T-helper 1 cell treated with Interleukin-12 subunit alpha and Interleukin-12 subunit beta and Interleukin-4 antibody, amounts not matched to agents 30 μg/mL and 1 μg/mL, for 36 hours (primary cell): ENCODE data around the gene AP2B1.
"Not testable (repeated sequence)": the region's sequence is repeated elsewhere in the genome, so short reads cannot be mapped to it uniquely, and the experiment has no call there.

ENCODE experiments used
- H3K27ac Mint-ChIP-seq: one replicate; pipeline ENCODE4 v1.8.0; 2021; ENCODE audit warnings: mild to moderate bottlenecking, mixed read lengths
- H3K27me3 Mint-ChIP-seq: one replicate; pipeline ENCODE4 v1.8.0; 2021; ENCODE audit warnings: low read depth, mixed read lengths
- H3K36me3 Mint-ChIP-seq: one replicate; pipeline ENCODE4 v1.8.0; 2021; ENCODE audit warnings: low read depth, mixed read lengths
- H3K4me1 Mint-ChIP-seq: one replicate; pipeline ENCODE4 v1.8.0; 2021; ENCODE audit warnings: low read depth, mixed read lengths
- H3K4me3 Mint-ChIP-seq: one replicate; pipeline ENCODE4 v1.8.0; 2021; ENCODE audit warnings: mild to moderate bottlenecking, moderate library complexity, mixed read lengths
- H3K9me3 Mint-ChIP-seq: one replicate; pipeline ENCODE4 v1.8.0; 2021; ENCODE audit warnings: mixed read lengths

Gene AP2B1

DNA sequence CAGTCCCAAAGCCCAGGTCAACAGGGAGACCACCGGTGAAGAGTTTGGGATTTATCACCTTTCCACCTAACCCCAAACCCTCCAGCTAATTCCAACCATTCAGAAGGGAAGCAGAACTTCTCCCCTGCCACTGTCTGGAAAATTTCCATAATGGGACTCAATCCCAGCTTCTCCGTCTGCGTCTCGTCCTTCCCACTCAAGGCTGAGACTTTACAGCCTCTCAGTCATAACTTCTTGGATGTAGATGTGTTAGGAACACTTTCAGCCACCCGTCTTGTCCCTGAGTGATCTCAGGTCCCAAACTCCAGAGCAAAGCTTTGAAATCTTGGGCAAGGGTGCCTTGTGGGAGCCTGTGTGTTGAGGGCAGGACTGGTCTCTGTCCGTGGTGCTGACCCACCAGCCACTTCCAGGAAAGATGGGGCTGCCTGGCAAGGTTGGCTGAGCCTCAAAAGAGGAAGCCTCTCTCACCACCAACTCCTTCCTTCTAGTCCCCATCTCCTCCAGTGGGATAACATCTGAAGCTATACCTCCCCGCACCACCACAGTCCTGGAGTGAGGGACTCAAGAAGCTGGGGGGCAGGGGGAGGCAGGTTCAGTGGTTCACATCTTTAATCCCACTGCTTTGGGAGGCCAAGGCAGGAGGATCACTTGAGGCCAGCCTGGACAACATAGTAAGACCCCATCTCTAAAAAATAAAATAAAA, 156.7 kb downstream of the AP2B1 start:
- Mint-ChIP-seq H3K27me3 (peaks cover 42% of the 10 kb centered on the region), H3K4me1 (peaks cover 5% of the 10 kb centered on the region), H3K4me3 (no peak overlapping the region), H3K27ac (no peak overlapping the region), H3K36me3 (no peaks in the 10 kb centered on the region), H3K9me3 (no peaks in the 10 kb centered on the region)

DNA sequence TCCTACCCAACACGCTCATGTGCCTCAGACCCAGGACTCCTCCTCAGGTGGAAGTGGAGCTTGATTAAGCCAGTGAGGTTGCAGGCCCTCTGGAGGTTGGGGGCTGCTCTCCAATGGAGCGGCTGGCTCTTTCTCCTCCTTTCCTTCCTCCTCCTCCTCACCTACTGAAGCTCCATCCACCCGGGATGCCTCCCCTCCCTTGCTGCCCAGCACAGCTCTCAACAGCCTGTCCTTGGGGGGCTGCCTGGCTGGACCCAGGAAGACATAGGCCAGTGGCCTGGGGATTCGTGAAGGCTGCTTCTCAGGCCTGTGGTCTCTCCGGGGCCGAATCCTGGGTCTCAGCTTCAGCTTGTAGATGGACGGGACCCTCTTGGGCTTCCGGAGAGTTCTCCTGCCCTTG, 157.7 kb downstream of the AP2B1 start:
- Mint-ChIP-seq H3K4me1 (peaks cover 7% of the 10 kb centered on the region), H3K27me3 (peaks cover 44% of the 10 kb centered on the region), H3K36me3 (no peaks in the 10 kb centered on the region), H3K4me3 (no peak overlapping the region), H3K27ac (no peak overlapping the region), H3K9me3 (no peaks in the 10 kb centered on the region)

DNA sequence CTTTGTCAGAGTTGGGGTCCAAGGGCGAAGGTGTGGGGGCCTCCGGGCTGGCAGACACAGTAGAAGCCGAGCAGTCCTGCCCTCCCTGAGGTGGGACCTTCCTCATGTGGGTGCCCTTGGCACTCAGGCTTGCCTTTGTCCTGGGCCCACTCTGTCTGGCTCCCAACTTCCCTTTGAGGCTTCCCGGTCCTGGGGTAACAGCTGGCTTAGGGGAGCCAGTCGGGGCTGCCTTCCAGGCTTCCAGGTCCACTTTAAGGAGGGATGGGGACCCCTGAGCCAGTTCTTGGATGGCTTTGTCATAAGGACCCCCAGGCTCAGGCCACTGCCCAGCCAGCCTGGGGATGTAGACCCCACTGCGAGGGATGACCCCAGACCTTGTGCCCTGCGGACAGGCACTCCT, 158.1 kb downstream of the AP2B1 start:
- Mint-ChIP-seq H3K9me3 (no peaks in the 10 kb centered on the region), H3K27me3 (peaks cover 43% of the 10 kb centered on the region)

DNA sequence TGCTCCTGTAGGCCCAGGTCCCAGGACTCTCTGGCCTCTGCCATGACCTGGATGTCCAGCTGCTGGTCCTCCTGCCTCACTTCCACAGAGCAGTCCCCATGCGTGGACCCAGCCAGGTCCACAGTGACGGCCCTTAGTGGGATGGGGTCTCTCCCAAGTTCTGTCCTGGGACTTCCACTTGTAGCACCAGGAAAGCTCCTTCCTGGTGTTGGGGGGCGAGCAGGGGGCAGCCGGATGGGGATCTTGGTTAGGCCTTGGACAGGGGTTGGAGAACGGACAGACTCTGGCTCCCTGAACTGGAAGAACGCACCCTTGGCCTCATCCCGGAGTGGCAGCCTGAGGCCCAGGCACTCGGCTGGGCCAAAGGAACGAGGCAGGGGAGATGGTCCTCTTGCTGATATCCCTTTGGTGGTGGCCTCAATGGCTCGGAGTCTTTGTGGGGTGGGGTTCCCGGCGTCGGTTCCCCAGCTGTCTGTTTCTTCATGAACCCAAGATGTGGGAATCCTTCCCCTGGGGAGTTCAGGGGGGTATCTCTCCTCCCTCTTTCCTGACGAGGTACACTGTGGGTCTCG, 158.7 kb downstream of the AP2B1 start:
- Mint-ChIP-seq H3K27me3 (peaks cover 43% of the 10 kb centered on the region), H3K27ac (no peak overlapping the region), H3K9me3 (no peaks in the 10 kb centered on the region), H3K4me3 (no peak overlapping the region), H3K4me1 (peaks cover 13% of the 10 kb centered on the region), H3K36me3 (no peaks in the 10 kb centered on the region)

More for the DNA sequence above, 158.1 kb downstream of the AP2B1 start:
- Mint-ChIP-seq H3K27ac (no peak overlapping the region), H3K4me1 (peaks cover 10% of the 10 kb centered on the region), H3K36me3 (no peaks in the 10 kb centered on the region), H3K4me3 (no peak overlapping the region)

DNA sequence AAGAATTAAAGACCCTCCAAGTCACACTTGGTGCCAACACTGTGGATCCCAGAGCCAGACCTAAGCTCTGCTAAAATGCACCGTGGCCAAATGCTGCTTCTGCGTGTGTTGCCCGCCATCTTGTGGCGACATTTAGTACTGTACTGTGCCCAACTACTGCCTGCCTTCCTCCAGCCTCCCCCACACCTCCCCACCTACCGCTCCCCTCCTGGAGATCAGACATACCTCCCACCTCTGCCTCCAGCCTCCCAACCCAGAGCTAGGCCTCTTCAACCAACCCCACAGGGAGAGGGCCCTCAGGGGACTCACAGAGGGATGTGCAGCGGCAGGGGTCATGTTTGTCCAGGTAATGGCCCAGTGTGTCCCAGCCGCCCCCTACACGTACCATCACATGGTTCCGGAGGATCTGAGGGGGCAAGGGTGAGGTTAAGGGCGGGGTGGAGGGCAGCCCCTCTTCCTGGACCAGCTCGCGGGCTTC, 160.5 kb downstream of the AP2B1 start:
- Mint-ChIP-seq H3K27ac (no peak overlapping the region), H3K27me3 (peaks cover 39% of the 10 kb centered on the region), H3K4me1 (peaks cover 11% of the 10 kb centered on the region), H3K36me3 (no peaks in the 10 kb centered on the region), H3K4me3 (no peak overlapping the region), H3K9me3 (no peaks in the 10 kb centered on the region)

DNA sequence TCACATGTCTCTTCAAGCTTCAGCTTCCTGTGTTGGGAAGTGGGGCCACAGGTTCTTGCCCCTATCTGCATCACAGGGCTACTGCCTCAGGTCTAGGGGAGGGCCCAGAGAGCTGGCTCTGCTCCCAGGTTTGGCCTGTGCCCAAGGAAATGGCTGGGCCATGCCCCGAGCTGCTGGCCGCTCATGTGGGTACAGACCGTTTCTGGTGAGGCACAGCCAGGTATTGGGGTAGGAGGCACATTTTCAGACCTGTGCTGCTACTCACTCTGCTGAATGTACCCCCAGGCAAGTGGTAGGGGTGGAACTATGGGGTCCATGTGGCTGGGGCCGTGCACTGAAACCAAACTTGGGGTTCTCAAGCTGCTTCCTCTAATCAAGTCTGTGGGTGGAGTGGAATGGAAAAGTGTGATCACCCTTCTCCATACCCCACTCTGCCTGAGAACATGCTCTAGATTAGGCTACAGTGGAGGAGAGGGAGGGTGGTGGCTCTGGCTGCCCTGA, 161.3 kb downstream of the AP2B1 start:
- Mint-ChIP-seq H3K4me1 (peaks cover 11% of the 10 kb centered on the region), H3K4me3 (no peak overlapping the region), H3K36me3 (no peaks in the 10 kb centered on the region), H3K9me3 (no peaks in the 10 kb centered on the region), H3K27ac (no peak overlapping the region), H3K27me3 (peaks cover 45% of the 10 kb centered on the region)

DNA sequence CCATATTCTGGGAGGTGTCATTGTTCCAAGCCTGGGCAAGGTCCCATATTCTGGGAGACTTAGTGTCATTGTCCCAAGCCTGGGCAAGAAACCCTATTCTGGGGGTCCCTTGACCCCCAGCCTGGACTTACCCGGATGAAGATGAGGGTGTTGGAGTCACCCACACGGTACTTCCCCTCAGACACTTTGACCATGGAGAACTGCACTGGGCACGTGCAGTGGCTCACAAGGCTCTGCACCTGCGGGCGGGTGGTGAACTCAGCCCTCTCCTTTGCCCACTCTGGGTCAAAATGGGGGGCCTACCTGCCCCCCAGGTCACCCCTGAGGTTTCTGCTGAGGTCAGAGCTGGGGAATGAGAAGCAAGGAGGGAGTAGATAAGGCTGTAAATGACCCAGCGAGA, 161.9 kb downstream of the AP2B1 start:
- Mint-ChIP-seq H3K36me3 (no peaks in the 10 kb centered on the region), H3K4me1 (peaks cover 11% of the 10 kb centered on the region), H3K9me3 (no peaks in the 10 kb centered on the region), H3K4me3 (no peak overlapping the region), H3K27ac (no peak overlapping the region), H3K27me3 (peaks cover 45% of the 10 kb centered on the region)

DNA sequence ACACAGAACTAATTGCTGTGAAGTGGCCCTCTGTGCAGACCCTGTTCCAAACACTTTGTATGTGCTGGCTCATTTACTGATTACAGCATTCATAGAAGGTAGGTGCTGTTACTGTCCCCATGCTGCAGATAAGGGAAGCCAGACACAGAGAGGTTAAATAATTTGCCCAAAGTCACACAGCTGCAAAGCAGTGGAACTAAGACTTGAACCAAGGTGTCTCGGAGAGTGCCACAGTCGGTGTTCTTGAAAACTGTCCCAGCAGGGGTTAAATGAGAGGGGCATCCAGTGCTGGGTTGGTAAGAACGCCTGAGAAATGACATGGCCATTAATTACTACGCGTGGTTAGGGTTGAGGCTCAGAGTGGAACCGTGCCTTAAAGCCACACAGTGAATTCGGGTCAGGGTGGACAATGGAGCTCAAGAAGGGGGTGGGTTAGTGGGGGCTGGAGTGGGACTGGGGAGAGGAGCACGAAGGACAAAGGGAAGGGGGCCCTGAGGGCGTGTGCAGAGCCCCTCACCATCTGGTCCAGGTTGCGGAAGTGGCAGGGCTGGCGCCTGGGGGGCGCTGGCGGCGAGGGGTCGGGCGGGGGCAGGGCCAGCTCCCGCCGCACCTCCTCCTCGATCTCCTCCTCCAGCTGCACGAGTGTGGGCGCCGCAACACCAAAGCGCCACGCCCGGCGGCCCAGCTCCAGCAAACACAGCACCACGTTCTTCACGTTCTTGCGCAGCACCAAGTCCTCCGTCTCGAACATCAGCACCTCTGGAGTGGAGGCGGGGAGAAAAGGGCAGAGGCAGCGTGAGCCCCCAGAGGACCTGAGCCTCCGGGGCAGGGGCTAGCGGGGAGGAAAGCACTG, 162.7 kb downstream of the AP2B1 start:
- H3K27me3 Mint-ChIP-seq: peaks cover 45% of the 10 kb centered on the region
- no peaks in the 10 kb centered on the region for H3K36me3 Mint-ChIP-seq
- H3K4me1 Mint-ChIP-seq: peaks cover 11% of the 10 kb centered on the region
- no peak overlapping the region for H3K27ac Mint-ChIP-seq
- no peak overlapping the region for H3K4me3 Mint-ChIP-seq
- H3K9me3 Mint-ChIP-seq: no peaks in the 10 kb centered on the region

DNA sequence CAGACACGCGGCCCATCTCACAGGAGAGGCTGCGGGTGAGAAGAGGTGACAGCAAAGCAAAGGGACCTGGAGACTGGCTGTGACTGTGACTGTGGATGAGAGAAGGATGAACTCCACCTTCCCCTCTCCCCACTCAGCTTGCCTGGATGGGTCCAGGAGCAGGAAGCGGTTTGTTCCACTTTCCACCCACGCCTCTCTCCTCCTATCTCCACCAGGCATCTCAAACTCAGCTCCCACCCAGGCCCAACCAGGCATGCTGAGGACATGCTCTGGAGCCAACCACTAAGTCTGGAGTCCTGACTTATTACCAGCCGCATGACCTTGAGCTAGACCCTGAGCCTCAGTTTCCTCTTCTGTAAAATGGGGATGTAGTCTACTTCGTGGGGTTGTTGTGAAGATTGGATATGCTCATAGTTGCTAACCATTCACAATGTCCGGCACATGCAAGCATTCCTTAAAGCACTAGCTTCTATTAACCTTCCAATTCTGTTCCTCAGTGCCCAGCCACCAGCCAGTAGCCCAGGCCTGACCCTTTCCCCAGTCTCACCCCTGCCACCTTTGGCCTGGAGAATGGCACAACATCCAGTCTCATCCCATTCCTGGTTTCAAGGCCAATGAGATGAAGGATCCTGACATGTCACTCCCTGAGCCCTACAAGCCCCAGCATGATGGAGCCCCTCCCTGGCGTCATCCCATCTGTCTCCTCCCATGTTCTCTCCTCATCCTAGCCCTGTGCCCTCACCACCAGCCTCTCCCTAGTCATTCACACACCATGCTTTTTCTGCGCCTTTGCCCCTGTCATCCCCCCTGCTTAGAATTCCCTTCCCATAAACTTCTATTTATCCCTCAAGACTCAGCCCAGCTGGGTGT, 163.6 kb downstream of the AP2B1 start:
- H3K9me3 Mint-ChIP-seq: no peaks in the 10 kb centered on the region
- H3K4me1 Mint-ChIP-seq: peaks cover 11% of the 10 kb centered on the region
- H3K27me3 Mint-ChIP-seq: peaks cover 45% of the 10 kb centered on the region
- no peak overlapping the region for H3K27ac Mint-ChIP-seq
- no peaks in the 10 kb centered on the region for H3K36me3 Mint-ChIP-seq
- H3K4me3 Mint-ChIP-seq: no peak overlapping the region

DNA sequence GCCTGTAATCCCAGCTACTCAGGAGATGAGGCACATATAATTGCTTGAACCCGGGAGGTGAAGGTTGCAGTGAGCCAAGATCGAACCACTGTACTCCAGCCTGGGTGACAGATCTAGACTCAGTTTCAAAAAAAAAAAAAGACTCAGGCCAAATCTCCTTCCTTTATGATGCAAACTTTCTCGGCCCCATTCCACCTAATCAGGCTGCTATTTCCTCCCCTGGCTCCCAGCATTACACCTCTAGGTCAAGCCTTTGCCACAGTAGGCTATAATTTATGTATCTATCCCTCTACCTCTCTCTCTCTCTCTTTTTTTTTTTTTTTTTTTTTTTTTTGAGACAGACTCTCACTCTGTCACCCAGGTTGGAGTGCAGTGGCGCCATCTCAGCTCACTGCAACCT, 164.4 kb downstream of the AP2B1 start:
- H3K27ac Mint-ChIP-seq, H3K9me3 Mint-ChIP-seq, H3K4me3 Mint-ChIP-seq, H3K36me3 Mint-ChIP-seq: not testable (repeated sequence)
- H3K4me1 Mint-ChIP-seq: peaks cover 11% of the 10 kb centered on the region
- H3K27me3 Mint-ChIP-seq: peaks cover 45% of the 10 kb centered on the region

DNA sequence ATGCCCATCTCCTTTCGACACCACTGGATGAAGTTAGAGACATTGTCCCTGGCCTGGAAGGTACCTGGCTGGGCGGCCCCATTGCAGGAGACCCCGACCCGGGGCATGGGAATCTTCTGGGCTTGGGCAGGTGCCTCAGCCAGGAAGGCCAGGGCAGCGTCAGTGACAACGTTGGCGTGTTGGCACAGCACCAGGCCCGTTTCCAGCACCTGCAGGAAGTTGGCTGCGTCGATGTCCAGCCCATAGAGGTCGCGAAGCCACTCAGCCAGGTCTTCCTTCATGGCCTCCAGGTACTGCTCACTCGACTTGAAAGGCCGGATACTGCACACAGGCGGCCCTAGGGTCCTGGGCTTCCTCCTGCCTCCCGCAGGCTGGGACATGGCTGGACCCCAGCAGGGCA, 165.3 kb downstream of the AP2B1 start:
- Mint-ChIP-seq H3K9me3 (no peaks in the 10 kb centered on the region), H3K4me1 (peaks cover 11% of the 10 kb centered on the region), H3K27ac (no peak overlapping the region), H3K27me3 (peaks cover 45% of the 10 kb centered on the region), H3K4me3 (no peak overlapping the region), H3K36me3 (no peaks in the 10 kb centered on the region)

DNA sequence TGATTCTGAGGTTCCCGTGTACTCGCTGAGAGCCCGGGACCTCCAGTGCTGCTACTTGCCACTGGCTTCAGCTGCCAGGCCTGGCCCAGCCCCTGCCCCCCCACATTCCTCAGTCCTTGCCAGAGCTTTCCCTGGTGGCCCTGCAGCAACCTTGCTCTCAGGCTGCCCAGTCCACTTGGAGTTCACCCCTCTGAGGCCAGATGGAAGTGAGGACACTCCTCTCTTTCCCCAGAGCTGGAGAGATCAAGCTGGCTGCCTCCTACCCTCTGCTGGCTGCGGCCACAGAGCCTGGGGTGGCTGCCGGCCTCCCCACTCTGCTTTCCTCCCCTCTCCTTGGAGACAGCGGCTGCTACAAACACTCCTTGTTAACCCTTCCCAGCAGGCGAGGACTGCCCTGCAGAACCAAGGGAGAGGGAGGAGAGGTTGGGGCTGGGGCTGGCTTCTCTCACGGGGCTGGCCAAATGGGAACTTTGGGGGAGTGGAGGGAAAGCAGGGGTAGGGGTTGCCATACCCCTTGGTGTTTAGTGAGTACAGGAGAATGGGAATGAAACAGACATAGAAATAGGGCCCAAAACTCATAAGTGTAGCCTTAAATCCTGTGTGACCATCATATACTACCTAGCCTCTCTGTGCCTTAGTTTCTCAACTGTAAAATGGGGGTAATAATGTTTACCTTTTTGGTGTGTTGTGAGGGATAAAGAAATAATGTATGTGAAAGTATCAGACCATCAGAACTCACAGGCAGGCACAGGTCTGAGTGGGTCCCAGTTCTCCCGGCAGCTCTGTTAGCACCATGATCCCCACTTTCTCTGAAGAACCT, 166.0 kb downstream of the AP2B1 start, which contains the start of gene GAS2L2:
TSS of gene GAS2L2 (minus strand) at position 295 of the 820 bp plus-strand sequence. CDS start 389 bp downstream, outside the sequence.
- peaks cover 45% of the 10 kb centered on the region for H3K27me3 Mint-ChIP-seq
- H3K4me3 Mint-ChIP-seq: no peak within 1 kb of the TSS
- H3K4me1 Mint-ChIP-seq: peaks cover 11% of the 10 kb centered on the region
- no peaks in the 10 kb centered on the region for H3K9me3 Mint-ChIP-seq
- H3K27ac Mint-ChIP-seq: no peak within 1 kb of the TSS
- H3K36me3 Mint-ChIP-seq: no peaks in the 10 kb centered on the region

DNA sequence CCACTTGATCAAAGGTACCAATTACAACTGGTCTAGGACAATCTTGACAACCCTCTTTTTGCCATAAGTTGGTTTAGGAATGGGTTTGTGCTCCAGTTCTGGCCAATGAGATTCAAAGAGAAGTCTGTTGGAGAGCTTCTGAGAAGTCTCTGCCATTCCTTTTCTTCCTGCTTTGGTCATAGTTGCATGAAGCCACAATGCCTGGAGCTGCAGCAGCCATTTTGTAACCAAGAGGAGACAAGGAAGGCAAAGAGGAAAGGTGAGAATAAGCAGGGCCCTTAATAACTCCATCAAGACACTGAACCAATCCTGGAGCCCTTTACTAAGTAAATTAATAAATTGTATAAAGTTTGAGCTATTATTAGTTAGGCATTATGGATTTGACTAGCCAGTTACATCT, 170.1 kb downstream of the AP2B1 start:
- H3K27me3 Mint-ChIP-seq: peaks cover 27% of the 10 kb centered on the region
- no peaks in the 10 kb centered on the region for H3K9me3 Mint-ChIP-seq
- H3K36me3 Mint-ChIP-seq: no peaks in the 10 kb centered on the region
- no peak overlapping the region for H3K27ac Mint-ChIP-seq
- no peak overlapping the region for H3K4me3 Mint-ChIP-seq
- no peaks in the 10 kb centered on the region for H3K4me1 Mint-ChIP-seq
